ENCODE data around the gene SFXN2. TPM values are rescaled to one million over a fixed set of nuclear protein-coding genes. Genes with fewer than 3 reads are reported as not detected.
"Not testable (repeated sequence)": the region's sequence is repeated elsewhere in the genome, so short reads cannot be mapped to it uniquely, and the experiment has no call there.

The SFXN2 gene
- total RNA-seq, 2 experiments from 2014 or later: 22.2 TPM

DNA sequence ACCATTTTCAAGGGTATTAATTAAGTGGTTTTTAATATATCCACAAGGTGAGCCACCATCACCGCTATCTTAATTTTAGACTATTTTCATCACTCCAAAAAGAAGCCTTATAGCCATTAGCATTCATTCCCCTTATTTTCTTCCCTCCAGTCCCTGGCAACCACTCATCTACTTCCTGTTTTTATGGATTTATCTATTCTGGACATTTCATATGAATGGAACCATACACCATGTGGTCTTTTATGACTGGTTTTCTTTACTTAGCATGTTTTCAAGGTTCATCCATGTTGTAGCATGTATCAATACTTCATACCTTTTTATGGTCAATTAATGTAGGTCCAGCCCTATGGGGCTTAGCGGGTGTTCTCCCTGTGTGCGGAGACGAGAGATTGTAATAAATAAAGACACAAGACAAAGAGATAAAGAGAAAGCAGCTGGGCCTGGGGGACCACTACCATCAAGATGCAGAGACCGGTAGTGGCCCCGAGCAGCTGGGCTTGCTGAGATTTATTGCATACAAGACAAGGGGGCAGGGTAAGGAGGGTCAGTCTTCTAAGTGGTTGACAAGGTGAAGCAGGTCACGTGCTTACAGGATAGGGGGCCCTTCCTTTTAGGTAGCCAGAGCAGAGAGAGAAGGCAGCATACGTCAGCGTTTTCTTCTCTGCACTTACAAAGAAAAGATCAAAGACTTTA lies 44.0 kb downstream of the SFXN2 start:
- POLR2A ChIA-PET: no interaction called here
- Mint-ChIP-seq H3K9me3 (ENCODE audit: insufficient read depth) (no peaks in the 10 kb centered on the region), H3K4me3 (no peak overlapping the region), H3K27ac (no peak overlapping the region), H3K36me3 (ENCODE audit: low read depth) (peaks cover 25% of the 10 kb centered on the region), H3K4me1 (ENCODE audit: low read depth) (peaks cover 27% of the 10 kb centered on the region), H3K27me3 (ENCODE audit: low read depth) (no peaks in the 10 kb centered on the region)
- CTCF ChIA-PET: no interaction called here
- DNase-seq: no peak
- ATAC-seq: no peak

DNA sequence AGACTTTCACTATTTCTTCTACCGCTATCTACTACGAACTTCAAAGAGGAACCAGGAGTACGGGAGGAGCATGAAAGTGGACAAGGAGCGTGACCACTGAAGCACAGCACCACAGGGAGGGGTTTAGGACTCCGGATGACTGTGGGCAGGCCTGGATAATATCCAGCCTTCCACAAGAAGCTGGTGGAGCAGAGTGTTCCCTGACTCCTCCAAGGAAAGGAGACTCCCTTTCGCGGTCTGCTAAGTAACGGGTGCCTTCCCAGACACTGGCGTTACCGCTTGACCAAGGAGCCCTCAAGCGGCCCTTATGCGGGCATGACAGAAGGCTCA lies 44.5 kb downstream of the SFXN2 start:
- DNase-seq; ATAC-seq; H3K9me3 Mint-ChIP-seq (ENCODE audit: insufficient read depth); H3K4me3 Mint-ChIP-seq; CTCF ChIA-PET; H3K27me3 Mint-ChIP-seq (ENCODE audit: low read depth); POLR2A ChIA-PET; H3K27ac Mint-ChIP-seq: not testable (repeated sequence)
- Mint-ChIP-seq H3K36me3 (ENCODE audit: low read depth) (peaks cover 26% of the 10 kb centered on the region), H3K4me1 (ENCODE audit: low read depth) (peaks cover 23% of the 10 kb centered on the region)

GRCh38 chr10:102759497-102760210 lies 45.2 kb downstream of the SFXN2 start:
- ChIA-PET CTCF (no interaction called here), POLR2A (interaction anchor here (1.1 kb wide), 1 partner anchor 16 kb away, joined by 3 read pairs; the partner anchor contains the start of gene WBP1L)
- H3K4me1 Mint-ChIP-seq (ENCODE audit: low read depth): peaks cover 23% of the 10 kb centered on the region
- no peaks in the 10 kb centered on the region for H3K27me3 Mint-ChIP-seq (ENCODE audit: low read depth)
- no peak overlapping the region for H3K4me3 Mint-ChIP-seq
- no peaks in the 10 kb centered on the region for H3K9me3 Mint-ChIP-seq (ENCODE audit: insufficient read depth)
- peaks cover 32% of the 10 kb centered on the region for H3K36me3 Mint-ChIP-seq (ENCODE audit: low read depth)
- ATAC-seq (no peak), DNase-seq (no peak)
- H3K27ac Mint-ChIP-seq: no peak overlapping the region

GRCh38 chr10:102761981-102762380 lies 47.5 kb downstream of the SFXN2 start:
- no peaks in the 10 kb centered on the region for H3K27me3 Mint-ChIP-seq (ENCODE audit: low read depth)
- H3K4me3 Mint-ChIP-seq: no peak overlapping the region
- CTCF ChIA-PET: no interaction called here
- no peaks in the 10 kb centered on the region for H3K9me3 Mint-ChIP-seq (ENCODE audit: insufficient read depth)
- peaks cover 39% of the 10 kb centered on the region for H3K36me3 Mint-ChIP-seq (ENCODE audit: low read depth)
- peaks cover 23% of the 10 kb centered on the region for H3K4me1 Mint-ChIP-seq (ENCODE audit: low read depth)
- H3K27ac Mint-ChIP-seq: no peak overlapping the region
- no peak for DNase-seq
- ATAC-seq: no peak
- POLR2A ChIA-PET: interaction anchor here (0.6 kb wide), 1 partner anchor 16 kb away, joined by 3 read pairs; no protein-coding TSS in a partner anchor

DNA sequence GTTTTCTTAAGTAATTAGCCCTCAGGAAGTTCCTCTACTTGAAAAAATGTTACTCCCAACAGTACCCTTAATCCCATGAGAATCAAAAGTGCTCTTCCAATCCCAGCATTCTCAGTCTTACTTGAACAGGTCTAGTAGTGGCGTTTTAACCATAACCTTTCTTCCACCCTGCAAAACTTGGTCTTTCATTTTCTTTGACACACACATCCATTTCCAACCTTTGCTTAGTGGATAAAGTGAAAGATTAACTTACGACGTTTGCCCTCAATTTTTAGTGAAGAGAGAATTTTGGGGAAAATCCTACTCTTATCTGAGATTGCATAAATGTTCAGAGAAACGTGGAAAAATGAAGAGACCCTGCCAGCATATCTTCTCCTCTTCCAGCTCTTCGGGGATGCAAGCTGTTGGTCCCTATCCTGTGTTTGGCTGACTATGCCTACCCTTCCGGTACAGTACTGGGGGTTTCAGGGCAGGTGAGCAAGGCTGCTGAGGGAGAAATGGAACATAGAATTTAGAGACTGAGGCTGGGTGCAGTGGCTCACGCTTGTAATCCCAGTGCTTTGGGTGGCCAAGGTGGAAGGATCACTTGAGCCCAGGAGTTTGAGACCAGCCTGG lies 48.1 kb downstream of the SFXN2 start:
- DNase-seq (no peak), ATAC-seq (no peak)
- POLR2A ChIA-PET: no interaction called here
- H3K9me3 Mint-ChIP-seq (ENCODE audit: insufficient read depth): no peaks in the 10 kb centered on the region
- H3K36me3 Mint-ChIP-seq (ENCODE audit: low read depth): peaks cover 37% of the 10 kb centered on the region
- H3K27me3 Mint-ChIP-seq (ENCODE audit: low read depth): no peaks in the 10 kb centered on the region
- H3K27ac Mint-ChIP-seq: no peak overlapping the region
- CTCF ChIA-PET: no interaction called here
- peaks cover 23% of the 10 kb centered on the region for H3K4me1 Mint-ChIP-seq (ENCODE audit: low read depth)
- H3K4me3 Mint-ChIP-seq: no peak overlapping the region

DNA sequence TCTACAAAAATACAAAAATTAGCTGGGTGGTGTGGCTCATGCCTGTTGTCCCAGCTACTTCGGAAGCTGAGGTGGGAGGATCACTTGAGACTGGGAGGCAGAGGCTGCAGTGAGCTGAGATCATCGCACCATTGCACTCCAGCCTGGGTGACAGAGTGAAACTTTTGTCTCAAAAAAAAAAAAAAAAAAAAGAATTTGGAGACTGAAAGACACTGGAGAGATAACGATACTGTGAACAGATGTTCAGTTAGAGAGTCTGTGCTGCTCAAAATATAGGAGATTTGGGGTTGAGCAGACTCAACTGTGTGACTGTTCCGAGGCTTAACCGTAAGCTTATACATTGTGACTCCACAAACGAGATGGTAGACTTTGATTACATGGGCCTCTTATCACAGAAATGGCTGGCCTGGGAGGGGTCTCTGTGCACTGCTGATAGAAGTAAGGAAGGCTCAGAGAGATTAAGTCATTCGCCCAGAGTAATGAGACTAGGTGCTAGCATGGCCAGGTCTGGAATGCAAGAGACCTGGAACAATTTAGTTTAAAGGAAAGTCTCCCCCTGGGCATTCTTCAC lies 48.7 kb downstream of the SFXN2 start:
- ATAC-seq: no peak
- no peaks in the 10 kb centered on the region for H3K9me3 Mint-ChIP-seq (ENCODE audit: insufficient read depth)

DNA sequence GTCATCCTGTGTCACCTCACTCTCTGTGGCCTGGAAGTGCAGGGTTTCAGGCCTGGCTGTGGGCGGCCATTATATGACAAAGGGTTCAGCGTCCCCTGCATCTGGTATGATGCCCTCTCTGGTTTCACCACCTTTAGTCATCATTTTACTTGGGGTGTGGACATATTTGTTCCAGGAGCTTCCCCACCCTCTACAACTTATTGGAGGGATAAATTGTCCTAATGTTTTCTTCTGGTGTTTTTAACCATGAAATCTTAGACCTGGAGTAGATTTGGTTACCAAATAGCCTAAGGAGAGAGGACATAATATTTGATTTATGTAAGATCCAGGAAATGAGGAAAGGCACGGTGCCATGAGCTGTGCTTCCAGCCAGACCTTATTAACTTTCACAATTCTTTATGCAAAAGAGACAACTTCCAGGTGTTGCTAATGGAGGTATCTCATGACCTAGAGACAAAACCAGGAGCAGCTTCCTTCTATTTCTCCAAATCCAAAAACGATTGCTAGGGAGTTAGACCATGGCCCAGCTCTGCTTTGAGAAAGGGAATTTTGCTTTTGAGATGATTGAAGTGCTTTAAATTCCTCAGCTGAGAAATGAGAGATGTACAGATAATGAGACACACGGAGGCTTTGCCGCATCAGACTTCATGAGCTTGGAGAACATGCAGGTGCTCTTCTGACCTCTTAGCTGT lies 50.2 kb downstream of the SFXN2 start:
- ChIA-PET CTCF (interaction anchor here (1.1 to 1.9 kb wide), 6 partner anchors 11 to 137 kb away, joined by 3 to 7 read pairs (median 4); no protein-coding TSS in a partner anchor), POLR2A (interaction anchor here (0.6 kb wide), 1 partner anchor 66 kb away, joined by 3 read pairs; no protein-coding TSS in a partner anchor)
- H3K27me3 Mint-ChIP-seq (ENCODE audit: low read depth): no peaks in the 10 kb centered on the region
- H3K27ac Mint-ChIP-seq: no peak overlapping the region
- no peak for ATAC-seq
- H3K36me3 Mint-ChIP-seq (ENCODE audit: low read depth): peaks cover 34% of the 10 kb centered on the region
- H3K4me1 Mint-ChIP-seq (ENCODE audit: low read depth): peaks cover 20% of the 10 kb centered on the region
- H3K9me3 Mint-ChIP-seq (ENCODE audit: insufficient read depth): no peaks in the 10 kb centered on the region
- DNase-seq: no peak
- H3K4me3 Mint-ChIP-seq: no peak overlapping the region

More for the DNA sequence above, 48.7 kb downstream of the SFXN2 start:
- Mint-ChIP-seq H3K4me1 (ENCODE audit: low read depth) (peaks cover 26% of the 10 kb centered on the region), H3K4me3 (no peak overlapping the region), H3K27me3 (ENCODE audit: low read depth) (no peaks in the 10 kb centered on the region), H3K27ac (no peak overlapping the region), H3K36me3 (ENCODE audit: low read depth) (peaks cover 37% of the 10 kb centered on the region)
- no peak for DNase-seq
- CTCF ChIA-PET: interaction anchor here (1.0 to 1.4 kb wide), 2 partner anchors 9 to 138 kb away, joined by 4 to 5 read pairs; no protein-coding TSS in a partner anchor
- POLR2A ChIA-PET: no interaction called here

- Mint-ChIP-seq H3K9me3 (ENCODE audit: insufficient read depth) (no peaks in the 10 kb centered on the region), H3K4me3 (no peak overlapping the region), H3K27ac (no peak overlapping the region), H3K27me3 (ENCODE audit: low read depth) (no peaks in the 10 kb centered on the region), H3K4me1 (ENCODE audit: low read depth) (peaks cover 27% of the 10 kb centered on the region), H3K36me3 (ENCODE audit: low read depth) (peaks cover 30% of the 10 kb centered on the region)
- DNase-seq (no peak), ATAC-seq (no peak)
- ChIA-PET POLR2A (no interaction called here), CTCF (interaction anchor here (1.1 to 1.9 kb wide), 2 partner anchors 12 to 82 kb away, joined by 3 to 7 read pairs; no protein-coding TSS in a partner anchor)
Measured at GRCh38 chr10:102765336-102765735, 50.9 kb downstream of the SFXN2 start.

GRCh38 chr10:102767428-102768160 lies 53.2 kb downstream of the SFXN2 start:
- ATAC-seq: no peak
- no peak overlapping the region for H3K27ac Mint-ChIP-seq
- peaks cover 24% of the 10 kb centered on the region for H3K36me3 Mint-ChIP-seq (ENCODE audit: low read depth)
- no peak overlapping the region for H3K4me3 Mint-ChIP-seq
- no peak for DNase-seq
- POLR2A ChIA-PET: no interaction called here
- CTCF ChIA-PET: interaction anchor here (0.9 to 1.0 kb wide), 2 partner anchors 12 to 14 kb away, joined by 3 to 4 read pairs; no protein-coding TSS in a partner anchor
- no peaks in the 10 kb centered on the region for H3K27me3 Mint-ChIP-seq (ENCODE audit: low read depth)
- no peaks in the 10 kb centered on the region for H3K9me3 Mint-ChIP-seq (ENCODE audit: insufficient read depth)
- H3K4me1 Mint-ChIP-seq (ENCODE audit: low read depth): peaks cover 32% of the 10 kb centered on the region

GRCh38 chr10:102769375-102770107 lies 55.1 kb downstream of the SFXN2 start:
- no peaks in the 10 kb centered on the region for H3K9me3 Mint-ChIP-seq (ENCODE audit: insufficient read depth)
- DNase-seq: no peak
- H3K27ac Mint-ChIP-seq: no peak overlapping the region
- peaks cover 50% of the 10 kb centered on the region for H3K4me1 Mint-ChIP-seq (ENCODE audit: low read depth)
- ChIA-PET CTCF (interaction anchor here (0.9 kb wide), 1 partner anchor 16 kb away, joined by 3 read pairs; no protein-coding TSS in a partner anchor), POLR2A (no interaction called here)
- no peak for ATAC-seq
- H3K4me3 Mint-ChIP-seq: no peak overlapping the region
- H3K27me3 Mint-ChIP-seq (ENCODE audit: low read depth): no peaks in the 10 kb centered on the region
- H3K36me3 Mint-ChIP-seq (ENCODE audit: low read depth): peaks cover 15% of the 10 kb centered on the region

All from activated CD8-positive, alpha-beta T cell treated with anti-CD3 and anti-CD28 coated beads, Interleukin-2, amount 10 ng/mL, durations not matched to agents 7 days and 5 days (primary cell).